GM19372 (cell line): ENCODE data around the gene MAPK8IP3.
"Not testable (repeated sequence)": the region's sequence is repeated elsewhere in the genome, so short reads cannot be mapped to it uniquely, and the experiment has no call there.

ENCODE experiments used
- ATAC-seq: cut with Tn5 transposase; IDR thresholded peaks from one replicate; pipeline ENCODE4 v1.9.1; 2021; ENCODE audit warnings: mild to moderate bottlenecking, low read depth, moderate library complexity; ENCODE audit not compliant: unreplicated experiment

Gene MAPK8IP3

GRCh38 chr16:1677942-1678499 lies 28.0 kb upstream of the MAPK8IP3 start, which contains the start of gene JPT2:
JPT2 (plus strand) TSS chr16:1678279; CDS start chr16:1678313, 34 bp downstream.
- ATAC-seq = peak; percentile 96

GRCh38 chr16:1678500-1679098 lies 27.4 kb upstream of the MAPK8IP3 start:
- peak; percentile 17 for ATAC-seq

- ATAC-seq = no peak
Measured at GRCh38 chr16:1680361-1680760, 25.6 kb upstream of the MAPK8IP3 start.

GRCh38 chr16:1681032-1681431 lies 25.0 kb upstream of the MAPK8IP3 start:
- no peak for ATAC-seq

- ATAC-seq = no peak
Measured at GRCh38 chr16:1687427-1688316, 18.3 kb upstream of the MAPK8IP3 start.

GRCh38 chr16:1688807-1689560 lies 17.0 kb upstream of the MAPK8IP3 start:
- ATAC-seq = no peak

GRCh38 chr16:1689853-1690252 lies 16.1 kb upstream of the MAPK8IP3 start:
- no peak for ATAC-seq

GRCh38 chr16:1690810-1691209 lies 15.2 kb upstream of the MAPK8IP3 start:
- no peak for ATAC-seq

GRCh38 chr16:1691276-1691675 lies 14.7 kb upstream of the MAPK8IP3 start:
- no peak for ATAC-seq

GRCh38 chr16:1691956-1692355 lies 14.0 kb upstream of the MAPK8IP3 start:
- ATAC-seq = no peak

- ATAC-seq = no peak
Measured at GRCh38 chr16:1696863-1697262, 9.1 kb upstream of the MAPK8IP3 start.

GRCh38 chr16:1698680-1699079 lies 7.3 kb upstream of the MAPK8IP3 start:
- no peak for ATAC-seq

GRCh38 chr16:1700246-1700645 lies 5.7 kb upstream of the MAPK8IP3 start:
- no peak for ATAC-seq

GRCh38 chr16:1701216-1701878 lies 4.6 kb upstream of the MAPK8IP3 start:
- no peak for ATAC-seq

GRCh38 chr16:1705324-1705687 lies 689 bp upstream of the MAPK8IP3 start:
- ATAC-seq = not testable (repeated sequence)

GRCh38 chr16:1706386-1707192 lies 594 bp downstream of the MAPK8IP3 start:
- ATAC-seq = peak; percentile 10

- no peak for ATAC-seq
Measured at GRCh38 chr16:1707193-1707790, 1.3 kb downstream of the MAPK8IP3 start.

GRCh38 chr16:1708083-1708767 lies 2.2 kb downstream of the MAPK8IP3 start:
- ATAC-seq = no peak

- no peak for ATAC-seq
Measured at GRCh38 chr16:1708768-1709180, 2.8 kb downstream of the MAPK8IP3 start.
